T47D (cell line): ENCODE results near the gene TNFSF15.

Experiments used
- DNase-seq, 2 experiments: peaks; one replicate each; pipeline versions ENCODE4 v3.0.0 to v3.0.0-alpha.2; 2011 to 2012; ENCODE audit warnings: low read depth in 1 of 2, low spot score in 1 of 2
- JUND ChIP-seq: IDR thresholded peaks from 2 replicates; pipeline ENCODE4 v1.6.1; 2012; ENCODE audit warnings: low read depth
- in situ Hi-C: cut with HindIII; loops from 2 replicates; pipeline ENCODE4 v1.10.0; 2016; ENCODE audit warnings: low sequenced_read_pairs, low pct_unique_long_range_greater_than_20kb

Gene TNFSF15

DNA sequence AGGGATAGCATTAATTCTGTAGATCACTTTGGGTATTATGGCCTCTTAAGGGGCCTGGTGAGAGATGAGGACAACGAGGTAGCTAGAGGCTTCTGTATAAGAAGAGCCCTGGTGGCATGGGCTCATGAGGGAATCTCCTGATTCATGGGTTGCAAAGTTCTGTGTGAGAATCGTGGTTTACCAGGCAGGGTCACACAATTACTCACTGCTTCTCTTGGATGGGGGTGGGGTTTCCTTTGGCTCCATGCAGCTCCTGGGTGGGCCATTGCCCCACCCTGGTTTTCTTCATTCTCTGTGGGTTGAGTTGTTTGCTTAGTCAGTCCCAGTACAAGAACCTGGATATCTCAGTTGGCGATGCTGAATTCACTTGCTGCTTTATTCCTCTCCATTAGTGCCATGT is 30.9 kb upstream of the TNFSF15 start:
- in situ Hi-C loops: no loop called here
- TF ChIP-seq JUND: no peak
- DNase-seq: no peak

DNA sequence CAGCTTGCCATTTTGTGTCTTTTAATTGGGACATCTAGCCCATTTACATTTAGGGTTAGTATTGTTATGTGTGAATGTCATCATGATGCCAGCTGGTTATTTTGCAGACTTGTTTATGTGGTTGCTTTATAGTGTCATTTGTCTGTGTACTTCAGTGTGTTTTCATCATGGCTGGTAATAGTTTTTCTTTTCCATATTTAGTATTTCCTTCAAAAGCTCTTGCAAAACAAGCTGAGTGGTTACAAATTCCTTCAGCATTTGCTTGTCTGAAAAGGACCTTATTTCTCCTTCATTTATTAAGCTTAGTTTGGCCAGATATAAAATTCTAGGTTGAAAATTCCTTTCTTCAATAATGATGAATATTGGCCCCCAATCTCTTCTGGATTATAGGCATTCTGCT is 28.5 kb upstream of the TNFSF15 start:
- in situ Hi-C loops: no loop called here
- DNase-seq: no peak
- TF ChIP-seq JUND: no peak

DNA sequence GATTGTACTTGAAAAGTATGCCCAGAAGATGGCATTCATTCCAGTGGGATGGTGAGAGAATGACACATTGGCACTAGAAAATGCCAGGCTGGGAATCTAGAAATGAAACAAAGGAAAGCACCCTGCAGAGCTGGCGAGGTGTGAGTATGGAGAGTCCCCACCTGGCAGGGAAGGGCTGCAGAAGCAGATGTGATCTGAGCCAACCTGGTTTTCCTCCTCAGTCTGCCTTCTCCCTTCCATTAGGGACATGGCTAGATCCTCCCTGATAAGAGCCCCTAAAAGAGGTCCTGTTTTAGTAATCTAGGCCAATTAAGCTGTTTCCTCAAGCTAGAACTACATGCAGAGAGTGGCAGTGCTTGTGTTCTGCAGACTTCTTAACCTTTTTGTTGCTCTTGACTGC is 24.7 kb upstream of the TNFSF15 start:
- peak in 1 of 2 experiments; percentile 16 for DNase-seq
- in situ Hi-C loops: no loop called here
- TF ChIP-seq JUND: no peak

DNA sequence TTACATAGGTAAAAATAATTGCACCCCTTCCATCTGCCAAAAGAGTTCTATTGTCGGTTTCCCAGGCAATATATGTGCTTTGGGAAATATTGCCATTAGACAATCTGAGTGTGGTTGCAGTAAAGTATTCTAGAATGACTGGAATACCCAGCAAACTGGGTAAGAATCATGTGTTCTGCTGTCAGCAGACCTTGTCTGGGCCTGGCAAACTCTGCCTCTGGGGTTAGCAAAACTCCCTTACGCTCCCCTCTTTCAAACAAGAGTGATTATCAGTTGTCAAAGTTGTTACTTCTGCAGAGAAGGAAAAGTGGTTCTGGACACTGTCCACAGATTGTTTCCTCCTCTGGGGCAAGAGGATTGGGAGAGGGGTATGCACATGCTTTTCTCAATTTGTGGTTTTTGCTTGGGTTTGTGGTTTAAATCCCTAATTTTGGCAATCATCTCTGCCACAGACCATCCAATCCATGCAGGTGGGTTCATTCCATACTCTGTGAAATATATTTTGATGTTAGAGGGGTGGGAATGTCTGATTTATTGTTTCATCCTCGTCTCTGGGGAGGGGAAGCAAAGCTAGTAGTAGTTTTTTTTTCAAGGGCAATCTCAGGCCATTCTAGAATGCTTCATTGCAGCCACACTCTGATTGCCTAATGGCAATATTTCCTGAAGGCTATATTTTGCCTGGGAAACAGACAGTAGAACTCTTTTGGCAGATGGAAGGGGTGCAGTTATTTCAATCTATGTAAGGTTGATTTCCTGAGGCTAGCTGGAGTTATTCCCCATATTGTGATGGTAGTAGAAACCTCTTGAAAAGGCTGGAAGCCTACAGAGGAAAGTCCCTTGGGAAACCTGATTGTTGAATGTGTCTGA is 24.0 kb upstream of the TNFSF15 start:
- DNase-seq: no peak
- no peak for TF ChIP-seq JUND
- in situ Hi-C loops: no loop called here

DNA sequence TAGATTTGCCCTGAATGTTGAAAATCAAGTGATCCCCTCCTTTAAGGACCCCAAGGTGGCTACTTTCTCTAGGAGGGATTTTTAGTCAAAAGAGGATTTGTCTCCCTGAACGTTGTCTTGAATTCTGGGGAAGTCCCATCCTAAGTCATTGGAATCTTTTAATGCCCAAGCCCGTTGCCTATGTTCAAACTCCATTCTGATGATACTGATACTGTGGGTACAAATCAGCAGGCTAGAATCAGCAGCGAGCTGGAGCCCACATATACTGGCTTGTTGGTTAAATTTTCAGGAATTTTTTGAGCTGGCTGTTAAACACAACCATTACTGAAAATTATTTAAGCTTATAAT is 22.4 kb upstream of the TNFSF15 start:
- in situ Hi-C loops: no loop called here
- DNase-seq: no peak
- no peak for TF ChIP-seq JUND

DNA sequence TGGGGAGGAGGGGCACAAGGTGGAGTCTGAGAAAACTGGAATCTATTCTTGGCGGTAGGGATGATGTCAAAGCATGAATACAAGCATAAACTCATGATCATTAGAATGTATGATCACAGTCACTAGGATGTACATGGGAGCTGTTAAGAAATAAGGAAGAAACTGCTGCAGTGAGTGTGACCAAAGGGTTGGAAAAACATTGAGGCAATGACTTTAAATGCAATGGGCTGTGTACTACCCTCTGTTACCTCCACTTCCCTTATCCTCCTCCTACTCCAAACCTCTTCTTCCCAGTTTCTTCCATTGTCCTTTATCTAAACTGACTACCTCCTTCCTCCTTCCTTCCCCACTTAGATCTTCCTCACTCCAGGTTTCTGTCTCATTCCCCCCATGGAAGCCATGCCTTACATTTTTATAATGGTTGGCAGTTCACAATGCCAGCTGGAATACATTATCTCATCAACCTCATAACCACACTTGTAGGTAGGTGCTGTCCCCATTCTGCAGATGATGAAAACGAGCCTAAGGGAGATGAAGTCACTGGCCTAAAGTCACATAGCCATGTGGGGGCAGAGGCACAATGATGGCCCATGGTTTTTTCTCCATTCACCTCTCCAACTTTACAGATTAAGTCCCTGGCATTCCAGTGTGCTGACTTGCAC is 21.9 kb upstream of the TNFSF15 start:
- in situ Hi-C loops: no loop called here
- no peak for DNase-seq
- TF ChIP-seq JUND: no peak

DNA sequence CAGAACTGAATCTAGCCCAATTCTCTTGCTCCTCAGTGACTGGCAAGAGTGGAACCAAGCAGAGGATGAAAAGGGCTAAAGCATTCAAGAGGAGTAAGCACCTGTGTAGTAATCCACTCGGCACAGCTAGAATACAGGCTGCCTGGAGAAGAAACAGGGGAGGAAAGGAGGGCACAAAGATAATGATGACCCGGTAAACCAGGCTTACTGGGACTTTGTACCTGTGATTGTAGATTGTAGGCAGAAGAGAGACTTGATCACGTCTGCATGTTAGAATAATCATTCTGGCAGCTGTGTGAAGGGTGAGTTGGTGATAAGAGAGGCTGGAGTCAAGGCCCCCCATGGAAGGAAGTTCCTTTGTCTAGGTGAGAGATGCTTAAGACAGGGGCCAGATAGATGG is 20.6 kb upstream of the TNFSF15 start:
- TF ChIP-seq JUND: no peak
- no peak for DNase-seq
- in situ Hi-C loops: no loop called here

DNA sequence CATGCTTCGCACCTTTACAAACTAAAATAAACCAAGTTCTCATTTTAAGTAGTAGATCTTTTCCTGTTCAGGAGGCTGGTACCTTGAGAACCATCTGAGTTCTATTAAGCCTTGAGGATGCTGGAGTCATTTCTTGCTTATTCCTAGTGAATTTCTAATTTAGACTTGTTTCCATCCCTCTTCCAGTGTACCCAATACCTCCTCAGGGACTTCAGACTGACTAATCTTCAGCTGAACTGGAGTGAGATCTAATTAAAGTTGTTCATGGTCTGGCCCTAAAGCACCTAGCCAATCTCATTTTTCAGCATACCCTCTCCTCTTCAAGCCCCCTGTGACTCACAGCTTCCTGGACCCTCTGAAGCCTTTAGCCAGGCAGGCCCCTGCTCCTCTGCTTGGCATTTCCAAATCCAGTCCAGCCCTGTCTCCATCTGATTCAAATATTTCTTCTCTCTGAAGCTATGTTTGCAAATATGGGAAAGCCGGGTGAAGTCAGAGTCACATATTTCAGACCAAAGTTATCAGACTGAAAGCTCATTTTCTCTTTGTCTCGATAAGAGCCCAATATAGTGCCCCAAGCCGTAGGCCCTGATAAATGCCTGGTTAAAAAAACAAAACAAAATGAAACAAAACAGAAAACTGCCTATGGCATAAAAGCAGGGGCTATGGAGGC is 19.4 kb upstream of the TNFSF15 start:
- no peak for DNase-seq
- no peak for TF ChIP-seq JUND
- in situ Hi-C loops: no loop called here

DNA sequence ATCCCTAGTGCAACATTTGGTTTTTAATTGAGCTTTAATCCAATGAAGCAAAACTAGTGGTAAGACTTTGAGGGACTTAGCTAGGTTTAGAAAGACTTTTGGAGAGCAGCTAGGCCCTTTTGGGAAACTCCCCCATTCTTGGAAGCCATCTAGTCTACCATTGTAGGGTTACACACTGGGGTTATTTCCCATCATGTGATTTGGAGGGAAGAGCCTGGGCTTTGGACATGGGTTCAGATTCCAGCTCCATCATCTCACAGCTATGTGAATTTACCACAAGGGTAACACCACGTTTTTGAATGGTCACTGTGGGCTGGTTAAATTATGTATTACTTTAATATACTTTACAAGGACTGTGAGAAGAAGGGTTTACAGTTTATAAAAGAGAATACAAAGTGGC is 18.3 kb upstream of the TNFSF15 start:
- DNase-seq: no peak

DNA sequence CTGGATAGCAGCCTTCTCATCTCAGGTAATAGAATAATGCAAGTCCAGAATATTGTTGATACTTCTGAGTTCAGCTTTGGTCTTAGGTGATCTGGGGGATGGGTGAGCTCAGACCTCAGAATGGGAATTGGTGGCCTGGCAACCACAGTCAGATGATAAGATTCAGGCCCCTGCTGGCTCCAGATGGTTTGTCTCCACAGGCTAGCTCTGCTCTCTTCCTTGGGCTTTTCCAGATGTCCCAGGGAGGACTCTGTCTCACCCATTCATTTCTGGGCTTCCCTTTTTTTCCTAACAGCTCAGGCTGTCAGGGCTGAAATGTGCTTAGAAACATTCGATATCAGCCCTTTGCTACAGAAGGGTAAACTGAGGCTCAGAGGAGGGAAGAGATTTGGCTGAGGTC is 17.6 kb upstream of the TNFSF15 start:
- in situ Hi-C loops: no loop called here
- no peak for TF ChIP-seq JUND

More for the DNA sequence above, 18.3 kb upstream of the TNFSF15 start:
- no peak for TF ChIP-seq JUND
- in situ Hi-C loops: no loop called here

DNA sequence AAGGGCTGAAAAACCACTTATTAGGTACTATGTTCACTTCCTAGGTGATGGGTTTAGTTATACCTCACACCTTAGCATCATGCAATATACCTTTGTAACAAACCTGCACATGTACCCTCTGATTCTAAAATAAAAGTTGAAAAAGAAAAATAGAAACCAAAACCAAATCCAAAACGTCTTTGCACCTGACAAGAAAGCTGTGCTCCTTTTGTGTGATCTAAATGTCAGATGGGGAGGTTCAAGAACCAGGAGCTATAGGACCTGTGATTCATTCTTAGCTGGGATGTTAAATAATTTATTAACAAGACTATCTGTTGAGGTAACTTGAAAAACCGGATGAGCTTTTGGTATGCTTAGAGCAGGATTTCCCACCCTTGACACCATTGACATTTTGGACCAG is 16.9 kb upstream of the TNFSF15 start:
- TF ChIP-seq JUND: no peak
- in situ Hi-C loops: no loop called here
- no peak for DNase-seq

More for the DNA sequence above, 17.6 kb upstream of the TNFSF15 start:
- DNase-seq: no peak

DNA sequence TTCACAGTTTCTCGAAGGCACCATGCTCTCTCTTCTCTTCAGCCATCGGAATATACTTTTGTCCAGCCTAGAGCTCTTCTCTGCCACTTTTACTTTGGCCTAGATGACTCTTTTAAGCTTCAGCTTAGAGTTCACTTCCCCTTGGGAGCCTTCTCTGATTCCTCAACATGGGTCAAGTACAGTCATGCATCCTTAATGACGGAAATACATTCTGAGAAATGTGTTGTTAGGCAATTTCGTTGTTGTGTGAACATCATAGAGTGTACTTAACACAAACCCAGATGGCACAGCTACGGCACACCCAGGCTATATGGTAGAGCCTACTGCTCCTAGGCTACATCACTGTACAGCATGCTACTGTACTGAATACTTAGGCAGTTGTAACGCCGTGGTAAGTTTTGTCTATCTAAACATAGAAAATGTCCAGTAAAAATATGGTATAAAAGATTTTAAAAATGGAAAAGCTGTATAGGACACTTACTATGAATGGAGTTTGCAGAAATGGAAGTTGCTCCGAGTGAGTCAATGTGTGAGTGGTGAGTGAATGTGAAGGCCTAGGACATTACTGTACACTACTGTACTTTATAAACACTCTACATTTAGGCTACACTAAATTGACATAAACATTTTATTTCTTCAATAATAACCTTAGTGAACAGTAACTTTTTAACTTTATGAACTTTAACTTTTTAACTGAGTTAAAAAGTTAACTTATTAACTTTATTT is 15.1 kb upstream of the TNFSF15 start:
- in situ Hi-C loops: no loop called here
- no peak for DNase-seq
- TF ChIP-seq JUND: no peak
